ENCODE data around the gene FCRLB. TPM values are rescaled to one million over a fixed set of nuclear protein-coding genes. Genes with fewer than 3 reads are reported as not detected.

Gene FCRLB
- polyA plus RNA-seq, 4 donors = 3.6 to 6.8 (median 5.0) TPM

Other genes starting within 250 kb of the FCRLB start
- gene FCGR2A, start 216.1 kb upstream of the FCRLB start, polyA plus RNA-seq (ENCODE audit: insufficient read length in 4 of 4) = 1 to 10 TPM; 5.0 to 8.3 (median 5.3) TPM
- gene HSPA6, start 197.0 kb upstream of the FCRLB start, polyA plus RNA-seq (ENCODE audit: insufficient read length in 4 of 4) = under 1 TPM; 0.34 to 0.49 (median 0.44) TPM
- 1 to 10 TPM; 1.2 to 2.4 (median 1.5) TPM for gene FCGR3A, start 171.7 kb upstream of the FCRLB start, polyA plus RNA-seq (ENCODE audit: insufficient read length in 4 of 4)
- under 1 TPM in 3 of 4 donors, not detected in 1; 0.21 to 0.97 (median 0.39) TPM for gene FCGR3B, start 90.4 kb upstream of the FCRLB start, polyA plus RNA-seq (ENCODE audit: insufficient read length in 4 of 4)
- gene FCGR2B, start 58.4 kb upstream of the FCRLB start, polyA plus RNA-seq (ENCODE audit: insufficient read length in 4 of 4) = 1 to 10 TPM in 2 of 4 donors, under 1 TPM in 2; 0.53 to 1.7 (median 0.89) TPM
- under 1 TPM in 3 of 4 donors, not detected in 1; 0.11 to 0.34 (median 0.12) TPM for gene FCRLA, start 14.3 kb upstream of the FCRLB start, polyA plus RNA-seq (ENCODE audit: insufficient read length in 4 of 4)
- gene DUSP12, start 28.2 kb downstream of the FCRLB start, polyA plus RNA-seq (ENCODE audit: insufficient read length in 4 of 4) = 10 to 100 TPM; 31.1 to 41.5 (median 37.5) TPM
- 10 to 100 TPM; 31.7 to 35.8 (median 34.8) TPM for gene ATF6, start 44.8 kb downstream of the FCRLB start, polyA plus RNA-seq (ENCODE audit: insufficient read length in 4 of 4)

Measured in right renal pelvis (tissue), 4 donors.